Esophagus squamous epithelium (tissue), 5 donors: Measurements from ENCODE around the gene NCOA5. TPM values are rescaled to one million over a fixed set of nuclear protein-coding genes. Genes with fewer than 3 reads are reported as not detected.

Experiments
- DNase-seq: peaks from one replicate; lab custom pipeline; 2025; lab: John Stamatoyannopoulos, UW
- H3K27ac ChIP-seq, 4 donors: fragments of 200-600 bp; sonication (generic); one replicate each; pipeline ENCODE4 v1.5.1; 2016 to 2019; ENCODE audit warnings: mild to moderate bottlenecking in 1 of 4
- H3K27me3 ChIP-seq, 4 donors: fragments of 200-600 bp; sonication (generic); 1 replicate in 3 of 4; 2 replicates in 1 of 4; pipeline versions ENCODE4 v1.5.1 to v1.6.0; 2017 to 2021; ENCODE audit warnings: antibody characterized with exemption in 1 of 4
- H3K36me3 ChIP-seq, 3 donors: fragments of 200-600 bp; sonication (generic); one replicate each; pipeline ENCODE4 v1.5.1; 2016 to 2019
- H3K4me1 ChIP-seq, 3 donors: fragments of 200-600 bp; sonication (generic); one replicate each; pipeline ENCODE4 v1.5.1; 2017 to 2019
- H3K4me3 ChIP-seq, 4 donors: fragments of 200-600 bp; sonication (generic); 1 replicate in 3 of 4; 2 replicates in 1 of 4; pipeline ENCODE4 v1.5.1; 2016 to 2019; ENCODE audit warnings: mild to moderate bottlenecking in 2 of 4, moderate library complexity in 1 of 4
- H3K9me3 ChIP-seq, 3 donors: fragments of 200-600 bp; sonication (generic); one replicate each; pipeline ENCODE4 v1.5.1; 2016 to 2019
- POLR2A ChIP-seq, 4 donors: fragments of 450-650 bp; IDR thresholded peaks; one replicate each; pipeline ENCODE4 v1.6.1; 2017; ENCODE audit warnings: antibody characterized with exemption in 4 of 4, mild to moderate bottlenecking in 4 of 4, moderate library complexity in 3 of 4
- WGBS, 2 donors: methylation state at CpG; one replicate each; pipeline ENCODE4 v1.1.5; 2018; 5-methylcytosine and 5-hydroxymethylcytosine counted together
- intact Hi-C: fragments of 100-400 bp; cut with DNase I; formaldehyde crosslinking; loops from one replicate; pipeline ENCODE4 v1.15.0; 2022
- total RNA-seq, 4 donors: library from RNA; depleted of rRNA; stranded (reverse); fragments of >200 nt; gene quantifications; one replicate each; pipeline ENCODE4 v1.1.0, GENCODE V29; 2016
- TF ChIP-seq, protein P1 (sequence below), 6 experiments: fragments of 450-650 bp in 4 of 6; fragments of 200-600 bp in 2 of 6; sonication (generic) in 2 of 6; IDR thresholded peaks; one replicate each; pipeline ENCODE4 v1.5.1; 2016 to 2019; ENCODE audit warnings: antibody characterized with exemption in 6 of 6, mild to moderate bottlenecking in 4 of 6, moderate library complexity in 4 of 6
- donor health status: DM: yes; HTN: yes; CAD: no.

The NCOA5 gene
- total RNA-seq, 4 donors from 2014 or later: 20.7 to 29.8 (median 22.3) TPM

DNA sequence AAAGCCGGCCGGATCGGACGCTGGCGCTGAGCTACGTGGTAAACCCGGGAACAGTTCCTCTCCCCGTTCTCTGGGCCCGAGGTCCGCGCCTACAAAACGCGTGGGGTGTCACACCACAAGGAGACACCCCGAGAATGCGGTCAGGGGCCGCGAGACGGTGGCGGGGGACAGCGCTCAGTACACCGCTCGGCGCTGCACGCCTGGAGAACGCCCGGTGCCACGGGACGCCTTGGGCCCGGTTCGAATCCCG is 670 bp downstream of the NCOA5 start:
- Histone ChIP-seq H3K36me3 (no peaks in the 10 kb centered on the region), H3K9me3 (no peaks in the 10 kb centered on the region), H3K4me3 (peak overlapping the region; percentile 74 to 88 (median 82)), H3K27me3 (no peaks in the 10 kb centered on the region), H3K4me1 (peaks cover 10 to 58% (median 44%) of the 10 kb centered on the region in 3 donors), H3K27ac (peak overlapping the region; percentile 92 to 99 (median 98))
- no peak for TF ChIP-seq POLR2A (IDR thresholded peaks at IDR 0.05)
- TF ChIP-seq, protein P1, sequence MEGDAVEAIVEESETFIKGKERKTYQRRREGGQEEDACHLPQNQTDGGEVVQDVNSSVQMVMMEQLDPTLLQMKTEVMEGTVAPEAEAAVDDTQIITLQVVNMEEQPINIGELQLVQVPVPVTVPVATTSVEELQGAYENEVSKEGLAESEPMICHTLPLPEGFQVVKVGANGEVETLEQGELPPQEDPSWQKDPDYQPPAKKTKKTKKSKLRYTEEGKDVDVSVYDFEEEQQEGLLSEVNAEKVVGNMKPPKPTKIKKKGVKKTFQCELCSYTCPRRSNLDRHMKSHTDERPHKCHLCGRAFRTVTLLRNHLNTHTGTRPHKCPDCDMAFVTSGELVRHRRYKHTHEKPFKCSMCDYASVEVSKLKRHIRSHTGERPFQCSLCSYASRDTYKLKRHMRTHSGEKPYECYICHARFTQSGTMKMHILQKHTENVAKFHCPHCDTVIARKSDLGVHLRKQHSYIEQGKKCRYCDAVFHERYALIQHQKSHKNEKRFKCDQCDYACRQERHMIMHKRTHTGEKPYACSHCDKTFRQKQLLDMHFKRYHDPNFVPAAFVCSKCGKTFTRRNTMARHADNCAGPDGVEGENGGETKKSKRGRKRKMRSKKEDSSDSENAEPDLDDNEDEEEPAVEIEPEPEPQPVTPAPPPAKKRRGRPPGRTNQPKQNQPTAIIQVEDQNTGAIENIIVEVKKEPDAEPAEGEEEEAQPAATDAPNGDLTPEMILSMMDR (IDR thresholded peaks at IDR 0.05): no peak
- intact Hi-C loops: no loop called here
- no peak for DNase-seq
- WGBS, 2 donors: 1% methylated on average over 26 of the region's 31 CpGs; no CpG with 5 or more reads in 1 of the 2 donors

DNA sequence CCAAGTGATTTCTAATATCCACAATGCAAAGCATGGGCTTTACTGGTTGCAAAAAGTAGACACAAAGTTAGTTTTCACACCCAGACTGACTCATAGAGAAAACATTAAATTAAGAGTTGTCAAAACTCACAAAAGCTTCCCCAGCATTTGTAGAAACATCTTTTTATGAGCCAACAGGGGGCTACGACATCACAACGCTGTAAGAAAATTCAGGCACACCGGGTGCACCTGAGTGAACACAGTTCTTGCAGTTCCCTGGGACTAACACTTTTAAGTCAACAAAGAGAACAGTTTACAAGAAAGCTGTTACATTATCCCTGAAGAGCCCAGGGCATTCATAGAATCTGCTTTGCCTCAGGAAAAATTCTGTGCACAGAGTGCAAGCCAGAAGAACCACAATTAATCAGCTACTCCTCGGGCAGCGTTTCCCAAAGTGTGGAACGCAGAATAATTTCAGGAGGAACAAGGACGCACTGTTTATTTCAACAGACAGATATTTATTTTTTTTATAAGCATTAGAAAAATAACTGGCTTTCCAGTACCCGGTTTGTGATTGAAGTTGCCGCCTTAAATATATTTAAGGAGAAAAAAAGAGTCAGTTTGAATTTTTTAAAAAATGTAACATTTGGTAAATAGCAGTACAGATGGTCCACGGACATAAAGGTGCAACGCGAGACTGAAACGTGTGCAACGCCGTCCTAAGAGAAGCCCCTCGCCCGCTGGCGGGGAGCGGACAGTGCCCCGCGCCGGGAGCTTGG is 1.2 kb downstream of the NCOA5 start:
- Histone ChIP-seq H3K4me3 (peak overlapping the region; percentile 74 to 88 (median 82)), H3K4me1 (peaks cover 10 to 63% (median 44%) of the 10 kb centered on the region in 3 donors), H3K27ac (peak overlapping the region; percentile 92 to 99 (median 98)), H3K9me3 (no peaks in the 10 kb centered on the region), H3K27me3 (no peaks in the 10 kb centered on the region), H3K36me3 (no peaks in the 10 kb centered on the region)
- intact Hi-C loops: no loop called here
- TF ChIP-seq, protein P1 (IDR thresholded peaks at IDR 0.05): no peak
- no peak for TF ChIP-seq POLR2A (IDR thresholded peaks at IDR 0.05)
- 2 to 3% methylated on average over 15 to 22 of the region's 22 CpGs for WGBS, 2 donors
- no peak for DNase-seq

GRCh38 chr20:46087161-46087560 is 2.6 kb downstream of the NCOA5 start:
- no peaks in the 10 kb centered on the region for H3K27me3 ChIP-seq
- no peaks in the 10 kb centered on the region for H3K9me3 ChIP-seq
- peak overlapping the region in 1 of 4 donors; percentile 9 for H3K27ac ChIP-seq
- intact Hi-C loops: no loop called here
- DNase-seq: no peak
- 39 to 51% methylated on average over 8 of the region's 8 CpGs for WGBS, 2 donors
- TF ChIP-seq, protein P1 (IDR thresholded peaks at IDR 0.05): peak in 4 of 6 experiments; percentile 14 to 48 (median 38)
- no peak for TF ChIP-seq POLR2A (IDR thresholded peaks at IDR 0.05)
- H3K36me3 ChIP-seq: no peaks in the 10 kb centered on the region
- peaks cover 10 to 77% (median 54%) of the 10 kb centered on the region in 3 donors for H3K4me1 ChIP-seq
- H3K4me3 ChIP-seq: peak overlapping the region in 1 of 4 donors; percentile 88

GRCh38 chr20:46085179-46085851 is 4.4 kb downstream of the NCOA5 start:
- Histone ChIP-seq H3K36me3 (no peaks in the 10 kb centered on the region), H3K27ac (peak overlapping the region in 2 of 4 donors; percentile 13 to 16), H3K9me3 (no peaks in the 10 kb centered on the region), H3K27me3 (no peaks in the 10 kb centered on the region), H3K4me3 (no peak overlapping the region), H3K4me1 (peaks cover 10 to 91% (median 51%) of the 10 kb centered on the region in 3 donors)
- TF ChIP-seq, protein P1 (IDR thresholded peaks at IDR 0.05): no peak
- TF ChIP-seq POLR2A (IDR thresholded peaks at IDR 0.05): no peak
- intact Hi-C loops: no loop called here
- WGBS, 2 donors: 38 to 52% methylated on average over 4 of the region's 4 CpGs
- no peak for DNase-seq

- Histone ChIP-seq H3K27ac (peak overlapping the region in 1 of 4 donors; percentile 13), H3K36me3 (no peaks in the 10 kb centered on the region), H3K9me3 (no peaks in the 10 kb centered on the region), H3K4me3 (no peak overlapping the region), H3K27me3 (no peaks in the 10 kb centered on the region), H3K4me1 (peaks cover 10 to 89% (median 49%) of the 10 kb centered on the region in 3 donors)
- WGBS, 2 donors: 79% methylated on average over 3 of the region's 3 CpGs
- no peak for TF ChIP-seq POLR2A (IDR thresholded peaks at IDR 0.05)
- TF ChIP-seq, protein P1 (IDR thresholded peaks at IDR 0.05): no peak
- no peak for DNase-seq
- intact Hi-C loops: no loop called here
Measured at GRCh38 chr20:46084805-46085178, 5.0 kb downstream of the NCOA5 start.
